Measurements from ENCODE around the gene OR2H1.

GRCh38 chr6:29465279-29465678, 8.3 kb downstream of the OR2H1 start:
- no peak for TF ChIP-seq POLR2A (IDR thresholded peaks at IDR 0.05)
- TF ChIP-seq CTCF (IDR thresholded peaks at IDR 0.05) = no peak
- TF ChIP-seq POLR2AphosphoS5 (IDR thresholded peaks at IDR 0.05) = no peak
- TF ChIP-seq EP300 (IDR thresholded peaks at IDR 0.05) = no peak
